ENCODE results near the gene ZNF25. TPM values are rescaled to one million over a fixed set of nuclear protein-coding genes. Genes with fewer than 3 reads are reported as not detected.

Gene ZNF25
- total and polyA plus RNA-seq, 9 of the 15 experiments (the other 6 are each of a cell fraction or from before 2014, with no cell fraction given), result 0.62 to 2.3 (median 1.6) TPM

DNA sequence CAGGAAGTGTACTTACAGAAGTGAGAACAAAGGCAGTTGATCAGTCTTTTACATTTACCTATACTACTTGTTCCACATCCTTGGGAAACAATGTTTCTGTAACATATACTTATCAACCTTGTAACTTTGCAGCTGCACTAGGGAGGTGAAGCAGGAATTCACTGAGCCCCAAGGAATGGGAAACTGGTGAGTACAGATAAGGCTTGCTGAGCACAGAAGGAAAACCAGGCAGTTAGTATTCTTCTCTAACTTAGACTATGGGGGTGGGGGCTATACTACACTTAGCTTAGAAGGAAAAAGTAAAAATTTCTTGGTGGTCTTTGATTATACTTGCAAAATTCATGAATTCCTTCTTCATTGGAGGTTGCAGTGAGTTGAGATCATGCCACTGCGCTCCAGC, 27.1 kb upstream of the ZNF25 start (continued):
- TF ChIP-seq, protein P1, sequence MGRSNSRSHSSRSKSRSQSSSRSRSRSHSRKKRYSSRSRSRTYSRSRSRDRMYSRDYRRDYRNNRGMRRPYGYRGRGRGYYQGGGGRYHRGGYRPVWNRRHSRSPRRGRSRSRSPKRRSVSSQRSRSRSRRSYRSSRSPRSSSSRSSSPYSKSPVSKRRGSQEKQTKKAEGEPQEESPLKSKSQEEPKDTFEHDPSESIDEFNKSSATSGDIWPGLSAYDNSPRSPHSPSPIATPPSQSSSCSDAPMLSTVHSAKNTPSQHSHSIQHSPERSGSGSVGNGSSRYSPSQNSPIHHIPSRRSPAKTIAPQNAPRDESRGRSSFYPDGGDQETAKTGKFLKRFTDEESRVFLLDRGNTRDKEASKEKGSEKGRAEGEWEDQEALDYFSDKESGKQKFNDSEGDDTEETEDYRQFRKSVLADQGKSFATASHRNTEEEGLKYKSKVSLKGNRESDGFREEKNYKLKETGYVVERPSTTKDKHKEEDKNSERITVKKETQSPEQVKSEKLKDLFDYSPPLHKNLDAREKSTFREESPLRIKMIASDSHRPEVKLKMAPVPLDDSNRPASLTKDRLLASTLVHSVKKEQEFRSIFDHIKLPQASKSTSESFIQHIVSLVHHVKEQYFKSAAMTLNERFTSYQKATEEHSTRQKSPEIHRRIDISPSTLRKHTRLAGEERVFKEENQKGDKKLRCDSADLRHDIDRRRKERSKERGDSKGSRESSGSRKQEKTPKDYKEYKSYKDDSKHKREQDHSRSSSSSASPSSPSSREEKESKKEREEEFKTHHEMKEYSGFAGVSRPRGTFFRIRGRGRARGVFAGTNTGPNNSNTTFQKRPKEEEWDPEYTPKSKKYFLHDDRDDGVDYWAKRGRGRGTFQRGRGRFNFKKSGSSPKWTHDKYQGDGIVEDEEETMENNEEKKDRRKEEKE (IDR thresholded peaks at IDR 0.05; ENCODE audit: borderline replicate concordance in 1 of 2, control insufficient read depth in 1 of 2, low read depth in 2 of 2, low read length in 1 of 2), result no peak
- TF ChIP-seq ZC3H8 (IDR thresholded peaks at IDR 0.05), result no peak
- TF ChIP-seq, protein P2, sequence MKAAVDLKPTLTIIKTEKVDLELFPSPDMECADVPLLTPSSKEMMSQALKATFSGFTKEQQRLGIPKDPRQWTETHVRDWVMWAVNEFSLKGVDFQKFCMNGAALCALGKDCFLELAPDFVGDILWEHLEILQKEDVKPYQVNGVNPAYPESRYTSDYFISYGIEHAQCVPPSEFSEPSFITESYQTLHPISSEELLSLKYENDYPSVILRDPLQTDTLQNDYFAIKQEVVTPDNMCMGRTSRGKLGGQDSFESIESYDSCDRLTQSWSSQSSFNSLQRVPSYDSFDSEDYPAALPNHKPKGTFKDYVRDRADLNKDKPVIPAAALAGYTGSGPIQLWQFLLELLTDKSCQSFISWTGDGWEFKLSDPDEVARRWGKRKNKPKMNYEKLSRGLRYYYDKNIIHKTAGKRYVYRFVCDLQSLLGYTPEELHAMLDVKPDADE (conservative IDR thresholded peaks at IDR 0.05; ENCODE audit: control insufficient read depth, low read depth, low read length), result no peak
- no peak for TF ChIP-seq ZNF785 (CRISPR knock-in tag; IDR thresholded peaks at IDR 0.05)
- no peak for TF ChIP-seq YY1 (IDR thresholded peaks at IDR 0.05; ENCODE audit: borderline replicate concordance in 1 of 3, control insufficient read depth in 1 of 3, extremely low read depth in 1 of 3, insufficient read depth in 3 of 3, insufficient read length in 1 of 3, insufficient replicate concordance in 2 of 3, low read depth in 1 of 3, low read length in 2 of 3)
- TF ChIP-seq ARHGAP35 (IDR thresholded peaks at IDR 0.05; ENCODE audit: partially characterized antibody), result no peak
- no peak for TF ChIP-seq PCBP1 (IDR thresholded peaks at IDR 0.05; ENCODE audit: low read depth, low read length, poor library complexity, severe bottlenecking)
- TF ChIP-seq FOXM1 (IDR thresholded peaks at IDR 0.05; ENCODE audit: low read depth), result 0 out of 2 replicates have a peak, but pooled peaks have one; percentile 12
- TF ChIP-seq FOXM1 (CRISPR knock-in tag; IDR thresholded peaks at IDR 0.05; ENCODE audit: low read depth), result no peak
- no peak for TF ChIP-seq HDAC6 (IDR thresholded peaks at IDR 0.05; ENCODE audit: low read depth, low read length)
- TF ChIP-seq ZNF780A (CRISPR knock-in tag; IDR thresholded peaks at IDR 0.05), result no peak
- no peak for TF ChIP-seq SREBF1 (IDR thresholded peaks at IDR 0.05; ENCODE audit: borderline replicate concordance, low read depth, low read length)
- TF ChIP-seq SNIP1 (IDR thresholded peaks at IDR 0.05; ENCODE audit: low read depth), result no peak
- TF ChIP-seq, protein P3, sequence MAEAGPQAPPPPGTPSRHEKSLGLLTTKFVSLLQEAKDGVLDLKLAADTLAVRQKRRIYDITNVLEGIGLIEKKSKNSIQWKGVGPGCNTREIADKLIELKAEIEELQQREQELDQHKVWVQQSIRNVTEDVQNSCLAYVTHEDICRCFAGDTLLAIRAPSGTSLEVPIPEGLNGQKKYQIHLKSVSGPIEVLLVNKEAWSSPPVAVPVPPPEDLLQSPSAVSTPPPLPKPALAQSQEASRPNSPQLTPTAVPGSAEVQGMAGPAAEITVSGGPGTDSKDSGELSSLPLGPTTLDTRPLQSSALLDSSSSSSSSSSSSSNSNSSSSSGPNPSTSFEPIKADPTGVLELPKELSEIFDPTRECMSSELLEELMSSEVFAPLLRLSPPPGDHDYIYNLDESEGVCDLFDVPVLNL (CRISPR knock-in tag; IDR thresholded peaks at IDR 0.05; ENCODE audit: low read depth), result no peak

Data from K562 (cell line).